ELF-1 (cell line): Measurements from ENCODE around the gene EIF4G1.

Source experiments
- DNase-seq: peaks from one replicate; pipeline ENCODE4 v3.0.0-alpha.2; 2016; ENCODE audit warnings: low read depth, low spot score

EIF4G1 gene

DNA sequence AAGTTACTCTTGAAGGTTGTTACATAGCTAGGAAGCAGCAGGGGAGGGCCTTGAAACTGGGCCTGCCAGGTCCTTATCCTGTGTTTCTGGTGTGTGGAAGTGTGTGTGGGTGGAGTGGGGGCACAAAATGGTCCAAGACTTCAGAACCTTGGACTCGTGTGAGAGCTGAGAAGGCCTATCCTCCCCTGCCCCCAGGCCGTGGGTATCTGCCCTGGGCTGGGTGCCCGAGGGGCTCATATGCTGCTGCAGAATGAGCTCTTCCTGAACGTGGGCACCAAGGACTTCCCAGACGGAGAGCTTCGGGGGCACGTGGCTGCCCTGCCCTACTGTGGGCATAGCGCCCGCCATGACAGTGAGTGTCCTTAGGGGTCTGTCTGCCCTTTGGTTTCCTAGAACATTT, 69.9 kb downstream of the EIF4G1 start:
- no peak for DNase-seq
